Left colon (tissue), 2 donors: Measurements from ENCODE around the gene ETS2. TPM values are rescaled to one million over a fixed set of nuclear protein-coding genes. Genes with fewer than 3 reads are reported as not detected.
"Not testable (repeated sequence)": the region's sequence is repeated elsewhere in the genome, so short reads cannot be mapped to it uniquely, and the experiment has no call there.

Source experiments
- ATAC-seq: fragments of 200-7000 bp; cut with Tn5 transposase; one replicate; pipeline ENCODE4 v1.9.1; 2020; ENCODE audit warnings: mild to moderate bottlenecking, moderate library complexity
- DNase-seq, 2 donors: peaks; one replicate each; pipeline ENCODE4 v3.0.0-alpha.2; 2020
- intact Hi-C, 2 donors: fragments of 100-400 bp; cut with DNase I in 1 of 2; cut with micrococcal nuclease in 1 of 2; formaldehyde crosslinking; loops; one replicate each; pipeline versions ENCODE4 v1.11.2 to v1.14.0; 2022; cut with DNase I, micrococcal nuclease
- total RNA-seq, 2 donors: library from RNA; stranded (reverse); fragmentation: NEBNext Ultra II Directional; extraction: Animal tissue kit (Norgen Biotek cat#: 25700); gene quantifications; one replicate each; pipeline ENCODE4 v1.2.1, GENCODE V29; 2021
- donor health status: DM: no; HTN: no; CAD: no.
- donor health status: DM: yes; HTN: yes; CAD: no.

Gene ETS2
- total RNA-seq, 2 donors from 2014 or later, result 158 to 274 TPM

- ATAC-seq, result no peak
- DNase-seq, result no peak
- intact Hi-C loops, result no loop called here
Measured at GRCh38 chr21:38843806-38844503, 38.2 kb downstream of the ETS2 start.

- intact Hi-C loops, ATAC-seq: not testable (repeated sequence)
Measured at GRCh38 chr21:38845374-38845773, 39.6 kb downstream of the ETS2 start.

GRCh38 chr21:38847556-38847955, 41.8 kb downstream of the ETS2 start:
- intact Hi-C loops, result no loop called here
- ATAC-seq, result no peak

More at GRCh38 chr21:38845374-38845773, 39.6 kb downstream of the ETS2 start:
- DNase-seq, result not testable (repeated sequence)

GRCh38 chr21:38848187-38848609, 42.5 kb downstream of the ETS2 start:
- ATAC-seq (no peak), DNase-seq (peak in 1 of 2 donors; percentile 51)
- intact Hi-C loops, result no loop called here

More at GRCh38 chr21:38847556-38847955, 41.8 kb downstream of the ETS2 start:
- DNase-seq, result no peak

- DNase-seq (no peak), ATAC-seq (no peak)
- intact Hi-C loops, result no loop called here
Measured at GRCh38 chr21:38849776-38850175, 44.0 kb downstream of the ETS2 start.

GRCh38 chr21:38850277-38850951, 44.7 kb downstream of the ETS2 start:
- intact Hi-C loops, result no loop called here

GRCh38 chr21:38851101-38851500, 45.4 kb downstream of the ETS2 start:
- intact Hi-C loops, result no loop called here
- no peak for ATAC-seq

More at GRCh38 chr21:38850277-38850951, 44.7 kb downstream of the ETS2 start:
- ATAC-seq (no peak), DNase-seq (no peak)

GRCh38 chr21:38852278-38852677, 46.5 kb downstream of the ETS2 start:
- intact Hi-C loops, result no loop called here
- no peak for DNase-seq
- no peak for ATAC-seq

More at GRCh38 chr21:38851101-38851500, 45.4 kb downstream of the ETS2 start:
- no peak for DNase-seq

GRCh38 chr21:38852708-38853107, 47.0 kb downstream of the ETS2 start:
- ATAC-seq, result no peak
- intact Hi-C loops, result no loop called here
- DNase-seq, result no peak

GRCh38 chr21:38853421-38853919, 47.7 kb downstream of the ETS2 start:
- DNase-seq (no peak), ATAC-seq (no peak)
- intact Hi-C loops, result no loop called here

GRCh38 chr21:38857152-38857825, 51.6 kb downstream of the ETS2 start:
- DNase-seq, result peak in 1 of 2 donors; percentile 20

GRCh38 chr21:38858026-38858811, 52.5 kb downstream of the ETS2 start:
- ATAC-seq (no peak), DNase-seq (no peak)
- intact Hi-C loops, result no loop called here

More at GRCh38 chr21:38857152-38857825, 51.6 kb downstream of the ETS2 start:
- intact Hi-C loops, result no loop called here
- ATAC-seq, result peak; percentile 87

- ATAC-seq, result no peak
Measured at GRCh38 chr21:38858812-38859205, 53.1 kb downstream of the ETS2 start.

GRCh38 chr21:38859852-38860251, 54.1 kb downstream of the ETS2 start:
- DNase-seq (no peak), ATAC-seq (no peak)
- intact Hi-C loops, result no loop called here

More at GRCh38 chr21:38858812-38859205, 53.1 kb downstream of the ETS2 start:
- intact Hi-C loops, result no loop called here
- DNase-seq, result no peak

GRCh38 chr21:38861056-38861455, 55.3 kb downstream of the ETS2 start:
- ATAC-seq (no peak), DNase-seq (no peak)
- intact Hi-C loops, result no loop called here

GRCh38 chr21:38861989-38862683, 56.4 kb downstream of the ETS2 start:
- no peak for DNase-seq
- ATAC-seq, result no peak
- intact Hi-C loops, result no loop called here

- DNase-seq (no peak), ATAC-seq (no peak)
- intact Hi-C loops, result no loop called here
Measured at GRCh38 chr21:38863291-38863690, 57.6 kb downstream of the ETS2 start.

GRCh38 chr21:38863843-38864363, 58.2 kb downstream of the ETS2 start:
- intact Hi-C loops, result no loop called here
- ATAC-seq, result no peak

More at GRCh38 chr21:38863843-38864363, 58.2 kb downstream of the ETS2 start:
- DNase-seq, result no peak
